ENCODE data around the gene FADS1. TPM values are rescaled to one million over a fixed set of nuclear protein-coding genes. Genes with fewer than 3 reads are reported as not detected.

Gene FADS1
- total RNA-seq, 1 donor from 2014 or later = 85.0 TPM

GRCh38 chr11:61826930-61827570 lies 10.2 kb upstream of the FADS1 start:
- DNase-seq = no peak

GRCh38 chr11:61820174-61820573 lies 3.4 kb upstream of the FADS1 start:
- DNase-seq = no peak

DNA sequence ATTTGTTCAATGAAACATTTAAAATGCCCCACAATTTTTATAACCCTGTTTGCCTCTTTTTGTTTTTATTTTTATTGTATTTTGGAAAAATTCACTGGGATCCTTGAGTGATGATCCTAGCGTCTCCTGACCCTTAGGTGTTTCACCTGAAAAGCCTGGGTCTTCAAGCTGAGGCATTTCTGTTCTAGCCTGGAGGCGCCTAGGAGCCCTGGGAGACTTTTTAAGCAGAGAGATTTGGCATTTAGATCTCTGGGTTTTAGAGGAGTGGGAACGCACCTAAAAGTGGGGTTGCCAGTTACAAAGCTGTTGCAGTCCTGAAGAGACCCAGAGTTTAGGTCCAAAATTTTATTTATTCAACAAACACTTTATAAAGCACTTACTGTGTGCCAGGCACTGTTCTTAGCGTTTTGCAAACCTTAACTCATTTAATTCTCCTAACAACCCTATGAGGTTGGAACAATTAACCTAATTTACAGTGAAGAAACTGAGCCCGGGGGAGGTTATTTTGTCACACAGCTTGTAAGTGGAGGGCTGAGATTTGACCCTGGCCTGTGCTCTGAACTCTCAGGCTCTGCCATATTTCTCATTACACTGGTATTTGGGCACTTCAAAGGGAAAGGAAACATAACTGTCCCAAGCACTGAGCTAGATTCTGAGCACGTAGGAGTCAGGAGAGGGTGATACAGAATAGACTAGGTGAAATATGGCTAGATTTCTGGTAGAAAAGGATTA lies 834 bp upstream of the FADS1 start:
- DNase-seq = no peak

DNA sequence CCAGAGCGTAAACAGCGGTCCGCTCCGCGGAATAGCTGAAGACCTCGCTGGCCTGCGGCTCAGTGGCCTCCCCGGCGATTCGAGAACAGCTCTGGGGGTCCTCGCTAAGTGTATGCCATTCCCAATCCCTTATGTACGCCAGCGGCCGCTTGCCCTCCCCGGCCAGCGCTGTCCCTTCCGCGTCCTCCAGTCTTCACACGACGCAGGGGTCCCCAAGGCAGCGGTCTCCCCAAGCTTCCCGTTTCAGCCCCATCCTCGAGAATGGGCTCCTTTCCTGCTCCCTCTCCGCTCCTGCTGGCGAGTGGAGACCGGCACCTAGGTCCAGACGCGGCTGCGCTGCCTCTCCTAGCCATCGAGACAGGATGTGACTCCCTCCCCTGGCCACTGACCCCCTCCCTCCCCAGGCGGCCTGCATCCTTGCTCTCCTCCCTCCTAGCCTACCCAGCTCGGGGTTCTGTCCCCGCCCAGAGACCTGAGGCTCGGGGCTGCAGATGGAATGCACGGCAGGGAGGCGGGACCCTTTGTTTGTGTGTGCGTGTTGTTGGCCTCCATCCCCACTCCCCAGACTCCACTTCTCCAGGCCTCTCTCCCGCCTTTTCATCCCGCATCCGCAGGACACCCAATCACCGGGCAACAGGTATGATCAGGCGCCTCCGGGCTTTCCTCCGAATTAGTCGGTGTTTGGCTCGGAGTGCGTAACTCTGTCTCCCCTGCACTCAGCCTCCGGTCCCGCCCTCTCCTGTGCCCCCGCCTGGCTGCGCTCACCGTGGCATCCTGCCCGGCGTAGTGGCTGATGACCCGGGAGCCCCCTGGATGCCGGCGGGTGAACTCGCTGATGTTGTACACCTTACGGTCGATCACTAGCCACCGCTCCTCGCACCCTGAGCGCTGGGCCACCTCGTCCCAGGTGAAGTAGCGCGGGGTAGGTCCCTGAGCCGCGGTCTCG lies 740 bp downstream of the FADS1 start:
- peak; percentile 51 for DNase-seq

DNA sequence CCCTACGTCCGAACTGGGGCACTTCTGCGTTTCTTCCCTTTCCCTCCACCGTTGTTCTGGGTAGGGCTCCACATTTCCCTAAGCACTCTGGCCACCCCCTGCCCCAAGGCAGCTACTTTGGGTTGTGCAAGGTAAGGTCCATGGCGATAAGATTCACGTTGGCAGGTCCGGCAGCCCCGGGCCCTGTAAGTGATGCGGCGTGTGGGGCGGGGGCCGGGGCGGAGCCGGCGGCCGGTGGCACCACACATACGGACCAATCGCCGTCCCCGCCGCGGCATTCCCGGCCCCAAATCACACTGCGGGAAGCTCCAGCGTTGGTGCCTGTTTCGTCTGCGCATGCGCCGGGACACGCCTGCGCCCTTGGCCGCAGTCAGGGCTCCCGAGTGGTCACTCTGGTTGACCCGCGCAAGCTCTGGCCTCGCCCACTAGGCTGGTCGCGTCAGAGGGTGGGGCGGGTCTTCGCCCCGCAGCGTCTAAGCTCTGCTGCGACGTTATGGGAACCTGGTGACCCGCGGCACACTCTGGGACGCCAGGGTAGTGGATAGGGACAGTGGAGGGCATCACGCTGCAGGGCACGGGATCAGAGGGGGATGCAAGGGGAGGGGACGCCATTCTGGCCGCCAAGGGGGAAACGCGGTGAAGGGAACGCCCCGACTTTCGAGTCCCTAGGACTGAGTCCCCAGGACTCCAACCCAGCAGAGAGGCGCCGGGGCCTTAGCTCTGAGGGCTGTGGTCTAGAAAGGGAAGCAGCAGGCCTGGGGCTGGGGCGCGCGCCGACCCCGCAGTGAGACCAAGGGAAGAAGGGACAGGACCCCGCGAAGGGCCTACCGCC lies 1.6 kb downstream of the FADS1 start:
- peak; percentile 94 for DNase-seq

DNA sequence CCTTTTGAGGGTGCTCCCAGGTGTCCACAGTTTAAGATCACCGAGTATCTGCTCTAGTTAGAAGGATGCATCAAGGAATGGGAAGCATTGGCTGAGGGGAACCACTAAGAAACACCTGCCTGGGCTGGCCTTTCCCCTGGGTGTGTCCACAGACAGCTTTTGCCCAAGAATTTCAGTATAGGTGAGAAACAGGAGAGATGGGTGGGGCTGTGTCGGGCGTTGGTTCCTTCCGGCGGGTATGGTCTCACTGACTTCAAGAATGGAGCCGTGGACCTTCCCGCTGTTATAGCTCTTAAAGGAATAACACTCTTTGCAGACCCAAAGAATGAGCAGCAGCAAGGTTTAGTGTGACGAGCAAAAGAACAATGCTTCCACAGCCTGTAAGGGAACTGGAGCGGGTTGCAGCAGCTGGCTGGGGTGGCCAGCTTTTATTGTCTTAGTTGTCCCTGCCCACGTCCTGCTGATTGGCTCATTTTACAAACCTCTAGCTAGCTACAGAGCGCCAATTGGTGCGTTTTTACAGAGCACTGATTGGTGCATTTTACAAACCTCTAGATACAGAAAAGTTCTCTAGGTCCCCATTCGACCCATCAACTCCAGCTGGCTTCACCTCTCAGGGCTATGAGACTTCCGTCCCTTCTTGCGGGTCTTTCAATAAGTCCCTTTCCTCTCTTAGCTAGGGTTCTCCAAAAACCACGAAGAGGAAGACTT lies 2.4 kb downstream of the FADS1 start:
- peak; percentile 62 for DNase-seq

GRCh38 chr11:61812736-61813411 lies 3.9 kb downstream of the FADS1 start:
- no peak for DNase-seq

DNA sequence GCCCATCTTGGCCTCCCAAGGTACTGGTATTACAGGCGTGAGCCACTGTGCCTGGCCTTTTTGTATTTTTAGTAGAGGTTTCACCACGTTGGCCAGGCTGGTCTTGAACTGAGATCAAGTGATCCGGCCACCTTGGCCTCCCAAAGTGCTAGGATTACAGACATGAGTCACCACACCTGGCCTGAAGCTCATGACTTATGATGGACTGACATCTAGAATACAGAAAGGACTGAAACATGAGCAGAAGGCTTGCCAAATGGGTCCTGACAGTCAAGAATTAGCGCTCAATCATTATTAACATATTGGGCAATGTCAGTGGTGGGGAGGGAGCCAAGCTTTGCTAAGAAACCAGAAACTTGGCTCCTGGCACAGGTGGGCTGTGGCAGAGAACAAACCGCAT lies 5.0 kb downstream of the FADS1 start:
- no peak for DNase-seq

GRCh38 chr11:61810671-61811175 lies 6.1 kb downstream of the FADS1 start:
- DNase-seq = no peak

DNA sequence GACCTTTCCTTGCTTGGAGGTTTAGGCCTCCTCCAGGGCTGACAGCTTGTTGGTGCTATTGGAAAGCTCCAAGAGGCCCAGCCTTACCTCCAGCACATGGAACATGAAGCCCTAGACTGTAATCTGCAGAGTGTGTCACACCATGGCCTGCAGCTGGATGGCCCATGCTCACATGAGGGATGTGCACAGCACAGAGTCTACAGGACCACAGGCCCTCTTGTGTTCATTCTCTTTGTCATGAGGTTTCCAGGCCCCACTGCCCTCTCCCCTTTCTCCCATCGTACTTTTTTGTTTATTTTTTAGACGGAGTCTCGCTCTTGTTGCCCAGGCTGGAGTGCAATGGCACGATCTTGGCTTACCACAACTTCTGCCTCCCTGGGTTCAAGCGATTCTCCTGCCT lies 10.0 kb downstream of the FADS1 start:
- no peak for DNase-seq

DNA sequence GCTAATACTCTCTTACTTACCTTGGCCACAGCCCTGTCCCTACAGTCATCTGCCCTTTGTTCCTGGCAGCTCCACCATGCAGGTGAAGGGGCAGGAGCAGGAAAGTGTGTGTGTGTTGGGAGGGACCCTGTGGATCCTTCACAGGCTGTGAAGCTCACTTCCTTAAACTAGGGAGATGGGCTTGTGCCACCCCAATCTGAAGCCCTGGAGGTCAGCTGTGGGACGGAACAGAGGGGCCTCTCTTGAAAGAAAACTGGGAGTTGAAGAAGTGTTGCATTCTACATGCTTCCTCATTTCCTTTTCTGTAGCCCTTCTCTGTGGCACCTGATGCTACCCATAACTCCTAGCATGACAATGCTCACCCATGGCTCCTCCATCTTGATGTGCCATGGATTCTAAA lies 11.7 kb downstream of the FADS1 start:
- no peak for DNase-seq

GRCh38 chr11:61803889-61804647 lies 12.7 kb downstream of the FADS1 start:
- no peak for DNase-seq

GRCh38 chr11:61802605-61803004 lies 14.2 kb downstream of the FADS1 start:
- no peak for DNase-seq

GRCh38 chr11:61800331-61801281 lies 16.2 kb downstream of the FADS1 start:
- no peak for DNase-seq

DNA sequence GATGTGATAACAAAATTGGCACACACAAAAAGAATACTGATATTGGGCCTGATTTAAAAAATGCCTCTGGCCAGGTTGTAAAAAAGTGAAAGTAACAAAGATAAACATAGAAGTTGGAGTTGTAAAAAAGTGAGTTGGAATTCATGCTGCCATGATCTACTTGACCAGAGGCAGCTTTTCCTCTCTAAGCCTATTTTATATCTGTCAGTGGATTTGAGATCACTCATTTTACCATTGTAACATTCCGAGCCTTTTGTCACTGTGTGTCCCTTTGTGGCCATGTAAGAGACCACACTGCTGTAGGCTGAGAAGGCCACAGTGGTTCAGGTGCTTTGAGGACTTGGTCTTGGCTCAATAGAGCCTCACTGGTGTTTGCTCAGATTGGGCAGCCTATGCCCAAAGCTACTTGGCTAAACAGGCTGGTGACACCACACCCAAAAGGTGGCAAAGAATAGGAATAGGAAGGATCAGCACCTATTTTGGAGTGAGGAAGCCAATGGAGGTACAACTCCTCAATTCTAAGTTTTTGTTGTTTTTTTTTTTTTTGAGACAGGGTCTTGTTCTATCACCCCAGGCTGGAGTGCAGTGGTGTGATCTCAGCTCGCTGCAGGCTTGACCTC lies 17.0 kb downstream of the FADS1 start:
- DNase-seq = no peak

DNA sequence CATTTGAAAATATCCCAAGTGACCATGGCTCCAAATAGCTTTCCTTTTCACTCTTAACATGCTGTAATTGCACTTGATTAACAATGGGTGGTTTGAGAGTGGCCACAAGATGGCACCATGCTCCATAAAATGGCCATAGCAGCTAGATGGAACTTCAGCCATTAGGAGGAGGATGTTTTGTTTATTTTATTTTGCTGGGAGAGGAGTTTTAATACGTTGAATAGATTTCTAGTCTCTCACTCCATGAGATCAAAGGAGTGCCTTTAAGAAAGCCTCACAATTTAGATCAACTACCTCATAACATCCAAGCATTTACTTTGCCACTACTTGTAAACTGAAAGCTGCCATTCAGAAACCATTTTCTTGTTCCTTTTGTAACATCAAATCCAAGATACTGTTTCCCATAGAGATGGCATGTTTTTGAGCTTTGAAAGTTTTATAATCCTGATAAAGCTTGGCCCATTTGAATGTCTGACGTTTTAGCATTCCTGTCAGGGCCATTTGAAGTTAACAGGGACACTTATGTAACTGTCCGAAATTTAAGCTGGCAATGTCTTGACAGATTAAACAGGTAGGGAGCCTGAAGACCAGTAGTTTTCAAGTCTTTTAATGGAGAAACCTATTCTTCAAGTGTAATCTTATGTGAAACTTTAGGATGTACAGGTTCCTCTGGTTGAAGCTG lies 19.4 kb downstream of the FADS1 start:
- DNase-seq = peak; percentile 47

- no peak for DNase-seq
These were observed 20.8 kb downstream of the FADS1 start for GRCh38 chr11:61795876-61796526.
